ENCODE results near the gene IFI35. TPM values are rescaled to one million over a fixed set of nuclear protein-coding genes. Genes with fewer than 3 reads are reported as not detected.

IFI35 gene
- total and polyA plus RNA-seq, 9 of the 15 experiments (the other 6 are each of a cell fraction or from before 2014, with no cell fraction given): 4.4 to 13.1 (median 10.2) TPM

DNA sequence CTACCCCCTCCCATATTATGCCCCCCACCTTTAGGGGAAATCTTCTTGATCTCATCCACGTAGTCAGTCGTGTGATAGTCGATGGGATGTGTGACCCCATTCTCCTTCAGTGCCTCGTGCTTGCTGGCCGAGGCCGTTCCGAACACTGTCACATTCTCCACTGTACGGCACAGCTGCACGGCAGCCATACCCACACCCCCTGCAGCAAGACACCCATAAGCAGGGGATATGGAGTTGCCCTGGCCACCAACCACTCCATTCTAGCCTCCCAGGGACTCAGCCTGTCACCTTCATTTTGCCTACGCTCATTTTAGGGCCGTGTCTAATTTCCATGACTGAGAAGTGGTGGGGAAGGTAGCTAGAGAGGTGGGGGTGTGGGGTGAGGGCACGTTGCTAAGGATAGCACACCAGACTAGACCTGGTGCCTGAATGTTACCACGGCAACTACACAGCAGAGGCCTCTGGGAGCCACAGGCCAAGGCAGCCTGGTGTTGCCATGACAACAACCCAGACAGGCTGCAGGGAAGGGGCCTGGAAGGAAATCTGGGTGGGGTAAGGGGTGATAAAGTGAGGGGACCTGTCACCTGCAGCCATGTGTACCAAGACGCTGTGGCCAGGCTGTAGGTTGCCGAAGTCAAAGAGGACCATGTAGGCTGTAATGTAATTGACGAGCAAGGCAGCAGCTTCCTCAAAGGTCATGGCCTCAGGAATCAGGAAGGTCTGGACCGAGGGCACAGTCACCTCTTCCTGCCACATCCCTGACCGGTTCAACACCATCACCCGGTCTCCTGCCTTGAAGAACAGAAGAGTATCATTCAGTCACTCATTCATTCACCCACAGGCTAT lies 11.6 kb downstream of the IFI35 start:
- intact Hi-C loops (cut with micrococcal nuclease): no loop called here
- Histone ChIP-seq H3K9me3 (replicated peaks; ENCODE audit: control insufficient read depth, insufficient read depth, low read depth, low read length) (no peaks in the 10 kb centered on the region), H3K27me3 (ENCODE audit: control insufficient read depth in 2 of 2, insufficient read depth in 2 of 2, low read length in 2 of 2) (no peaks in the 10 kb centered on the region), H3K27ac (ENCODE audit: extremely low read depth, low read depth, low read length) (no peak overlapping the region; the same call in 2 of the 3 replicates), H3K4me3 (no peak overlapping the region), H3K36me3 (ENCODE audit: control insufficient read depth, insufficient read depth, low read length) (peaks cover 54% of the 10 kb centered on the region; the same call in 2 of the 3 replicates), H3K9ac (ENCODE audit: insufficient read depth in 1 of 2, low read depth in 2 of 2, low read length in 2 of 2) (peak overlapping the region in 1 of 2 experiments; percentile 41; a peak in 1 of 4 replicates), H3K79me2 (ENCODE audit: control insufficient read depth, insufficient read depth, low read length) (peaks cover 40% of the 10 kb centered on the region), H4K20me1 (replicated peaks; ENCODE audit: control insufficient read depth, insufficient read depth, low read length) (peaks cover 10% of the 10 kb centered on the region; the same call in 1 of the 2 replicates), H2AFZ (ENCODE audit: low read depth, low read length) (no peak overlapping the region), H3K4me1 (replicated peaks in 1 of 2; ENCODE audit: control insufficient read depth in 2 of 2, insufficient read depth in 2 of 2, low read length in 2 of 2) (peaks cover 34 to 51% of the 10 kb centered on the region in 2 experiments), H3K9me1 (ENCODE audit: control insufficient read depth, insufficient read depth, low read length) (peaks cover 10% of the 10 kb centered on the region), H3K4me2 (ENCODE audit: insufficient read depth, low read length) (no peak overlapping the region; the same call in 1 of the 2 replicates)
- 82% methylated on average over 19 of the region's 19 CpGs for WGBS (ENCODE audit: insufficient coverage, low coverage, missing lambda C conversion rate)
- FAIRE-seq (no peak), ATAC-seq (no peak), DNase-seq (ENCODE audit: extremely low read depth in 1 of 4, low spot score in 3 of 4) (no peak)
- ChIA-PET CTCF (ENCODE audit: low intra/inter-chr PET ratio) (no interaction called here), POLR2A (interaction anchor here (1.2 to 6.7 kb wide), 4 partner anchors 8 to 298 kb away, joined by 3 to 79 read pairs (median 4); partner anchors contain the start of gene RPL27)
- BruUV-seq (replicated peaks): no TSS peak
- TF ChIP-seq MXI1 (IDR thresholded peaks at IDR 0.05; ENCODE audit: low read depth, low read length) (peak; percentile 39; the same call in 1 of the 2 replicates), ZNF24 (IDR thresholded peaks at IDR 0.05) (peak; percentile 68; the same call in 1 of the 2 replicates), BMI1 (IDR thresholded peaks at IDR 0.05; ENCODE audit: low read length) (peak; percentile 48; the same call in 1 of the 2 replicates), CSDE1 (IDR thresholded peaks at IDR 0.05) (peak in 1 of 2 experiments; percentile 48; a peak in 1 of 4 replicates), RFX1 (IDR thresholded peaks at IDR 0.05) (peak; percentile 95), U2AF2 (optimal IDR thresholded peaks at IDR 0.05; ENCODE audit: low read depth, low read length) (no peak), NFRKB (IDR thresholded peaks at IDR 0.05; ENCODE audit: low read depth) (no peak)
- TF ChIP-seq, protein P1, sequence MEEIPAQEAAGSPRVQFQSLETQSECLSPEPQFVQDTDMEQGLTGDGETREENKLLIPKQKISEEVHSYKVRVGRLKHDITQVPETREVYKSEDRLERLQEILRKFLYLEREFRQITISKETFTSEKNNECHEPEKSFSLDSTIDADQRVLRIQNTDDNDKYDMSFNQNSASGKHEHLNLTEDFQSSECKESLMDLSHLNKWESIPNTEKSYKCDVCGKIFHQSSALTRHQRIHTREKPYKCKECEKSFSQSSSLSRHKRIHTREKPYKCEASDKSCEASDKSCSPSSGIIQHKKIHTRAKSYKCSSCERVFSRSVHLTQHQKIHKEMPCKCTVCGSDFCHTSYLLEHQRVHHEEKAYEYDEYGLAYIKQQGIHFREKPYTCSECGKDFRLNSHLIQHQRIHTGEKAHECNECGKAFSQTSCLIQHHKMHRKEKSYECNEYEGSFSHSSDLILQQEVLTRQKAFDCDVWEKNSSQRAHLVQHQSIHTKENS (CRISPR knock-in tag; IDR thresholded peaks at IDR 0.05): no peak
- in situ Hi-C loops (cut with MboI): loop anchor here (10.0 kb wide), 1 partner anchor 297 kb away; no protein-coding TSS in a partner anchor
